ENCODE measurements around the gene KIAA1549. TPM values are rescaled to one million over a fixed set of nuclear protein-coding genes. Genes with fewer than 3 reads are reported as not detected.

The KIAA1549 gene
- total and polyA plus RNA-seq, 2 of the 4 experiments (the other 2 are of a cell fraction), result 1.3 to 3.3 TPM

GRCh38 chr7:138814816-138815332 is 166.3 kb downstream of the KIAA1549 start:
- H4K20me1 ChIP-seq (ENCODE audit: insufficient read depth, low read length), result no peaks in the 10 kb centered on the region
- no peak overlapping the region for H2BK20ac ChIP-seq (ENCODE audit: low read depth, low read length)
- no peak overlapping the region for H2AFZ ChIP-seq (replicated peaks; ENCODE audit: low read length, poor library complexity)
- no peaks in the 10 kb centered on the region for H3K79me1 ChIP-seq (ENCODE audit: low read depth in 1 of 2, low read length in 2 of 2)
- H3K9ac ChIP-seq (ENCODE audit: low read depth, low read length), result no peak overlapping the region
- no peaks in the 10 kb centered on the region for H3K36me3 ChIP-seq (ENCODE audit: control insufficient read depth, insufficient read depth, low read length)
- in situ Hi-C loops (cut with MboI; ENCODE audit: low sequenced_read_pairs), result no loop called here
- H2AK9ac ChIP-seq (replicated peaks; ENCODE audit: low read depth, low read length, poor library complexity), result no peak overlapping the region
- DNase-seq (no peak), ATAC-seq (ENCODE audit: low read depth) (no peak)
- no peak overlapping the region for H2BK15ac ChIP-seq (ENCODE audit: low read depth, low read length)
- no peak overlapping the region for H3K4me2 ChIP-seq (ENCODE audit: low read depth, low read length)
- H3K4ac ChIP-seq (ENCODE audit: low read depth, low read length), result no peak overlapping the region
- H3K4me3 ChIP-seq (ENCODE audit: insufficient read depth, low read depth, low read length), result no peak overlapping the region
- no peak overlapping the region for H4K91ac ChIP-seq (ENCODE audit: insufficient read depth, low read depth, low read length)
- H2BK5ac ChIP-seq (ENCODE audit: low read depth, low read length, poor library complexity, severe bottlenecking), result no peak overlapping the region
- H3K18ac ChIP-seq (ENCODE audit: low read depth, low read length), result no peak overlapping the region
- ChIA-PET POLR2A (ENCODE audit: unreplicated experiment) (no interaction called here), CTCF (no interaction called here)
- no peaks in the 10 kb centered on the region for H3K27me3 ChIP-seq (ENCODE audit: control insufficient read depth, insufficient read depth, low read length)
- H3K9me3 ChIP-seq (ENCODE audit: control insufficient read depth, insufficient read depth, low read length), result no peaks in the 10 kb centered on the region
- dilution Hi-C loops (cut with HindIII; ENCODE audit: low sequenced_read_pairs, unreplicated experiment), result no loop called here
- no peak for TF ChIP-seq SMC3 (IDR thresholded peaks at IDR 0.05; ENCODE audit: low read depth, low read length)
- no peak for TF ChIP-seq NFE2L2 (IDR thresholded peaks at IDR 0.05; ENCODE audit: low read depth, low read length)
- WGBS, 2 experiments (ENCODE audit: extremely low coverage in 2 of 2, insufficient read length in 1 of 2), result no CpG with 5 or more reads among the region's 1 CpG
- H3K56ac ChIP-seq (ENCODE audit: extremely low read depth, insufficient read depth, low read length), result no peak overlapping the region
- no peaks in the 10 kb centered on the region for H3K4me1 ChIP-seq (ENCODE audit: control insufficient read depth, insufficient read depth, low read length)
- no TSS peak for BruUV-seq (replicated peaks)
- no peak overlapping the region for H4K8ac ChIP-seq (ENCODE audit: low read depth in 2 of 2, low read length in 2 of 2)
- H2AK5ac ChIP-seq (ENCODE audit: low read depth, low read length), result no peak overlapping the region
- H2BK120ac ChIP-seq (ENCODE audit: low read depth, low read length), result no peak overlapping the region
- no peak overlapping the region for H4K5ac ChIP-seq (ENCODE audit: low read depth, low read length)
- no peaks in the 10 kb centered on the region for H3K9me1 ChIP-seq (ENCODE audit: insufficient read depth, low read length)
- intact Hi-C loops (cut with micrococcal nuclease), result no loop called here
- H3K27ac ChIP-seq (ENCODE audit: insufficient read depth, low read length), result no peak overlapping the region
- H3K14ac ChIP-seq (replicated peaks; ENCODE audit: low read depth, low read length), result no peak overlapping the region
- no peak overlapping the region for H3K23ac ChIP-seq (ENCODE audit: low read depth, low read length)
